ENCODE results near the gene NT5M.
A peak's percentile ranks its signal among the peaks of the same experiment; 100 is the strongest.

GRCh38 chr17:17387498-17388362 is 84.6 kb downstream of the NT5M start:
- TF ChIP-seq CTCF (IDR thresholded peaks at IDR 0.05; ENCODE audit: insufficient read depth, low read depth, low read length) (peak; percentile 16), EZH2 (IDR thresholded peaks at IDR 0.05; ENCODE audit: insufficient read depth, low read length) (no peak)

All from astrocyte (in vitro differentiated cells and primary cell).